CD4-positive, alpha-beta T cell (primary cell): ENCODE results near the gene ANXA2. TPM values are rescaled to one million over a fixed set of nuclear protein-coding genes. Genes with fewer than 3 reads are reported as not detected.

Source experiments
- ATAC-seq: fragments of 200-7000 bp; cut with Tn5 transposase; one replicate; pipeline ENCODE4 v1.10.0; 2022; ENCODE audit warnings: mild to moderate bottlenecking; ENCODE audit not compliant: poor library complexity
- CTCF ChIA-PET: fragments of 350-600 bp; sonication (Branson Sonifier 250); formaldehyde crosslinking; loops from one replicate; lab custom pipeline; 2021; ENCODE audit warnings: antibody characterized with exemption, inconsistent platforms; lab: Charles Lee
- POLR2A ChIA-PET: fragments of 350-600 bp; sonication (Branson Sonifier 250); formaldehyde crosslinking; loops from one replicate; lab custom pipeline; 2021; ENCODE audit warnings: antibody characterized with exemption, inconsistent platforms; lab: Charles Lee
- DNase-seq, 14 experiments: peaks; one replicate each; pipeline ENCODE4 v3.0.0-alpha.2; 2013 to 2020; ENCODE audit warnings: mixed read lengths in 2 of 14
- H3K27ac ChIP-seq, 2 donors: one replicate each; pipeline versions ENCODE4 v1.5.1 to v1.7.0; 2013; ENCODE audit warnings: low read length in 2 of 2, low read depth in 1 of 2, mild to moderate bottlenecking in 1 of 2
- H3K27me3 ChIP-seq, 2 experiments: 1 replicate in 1 of 2; 2 replicates in 1 of 2; pipeline versions ENCODE4 v1.6.1 to v1.7.0; 2013; ENCODE audit warnings: low read length in 2 of 2, control low read depth in 1 of 2, mild to moderate bottlenecking in 1 of 2, moderate library complexity in 1 of 2; ENCODE audit not compliant: insufficient read depth in 2 of 2, control insufficient read depth in 1 of 2
- H3K36me3 ChIP-seq: one replicate; pipeline ENCODE4 v1.6.1; 2013; ENCODE audit warnings: low read length, control low read depth; ENCODE audit not compliant: insufficient read depth
- H3K4me1 ChIP-seq: one replicate; pipeline ENCODE4 v1.6.1; 2013; ENCODE audit warnings: low read length, control low read depth; ENCODE audit not compliant: insufficient read depth
- H3K4me3 ChIP-seq: one replicate; pipeline ENCODE4 v1.5.1; 2013; ENCODE audit warnings: mild to moderate bottlenecking, low read length, moderate library complexity
- H3K9me3 ChIP-seq, 2 experiments: 1 replicate in 1 of 2; 2 replicates in 1 of 2; pipeline versions ENCODE4 v1.6.1 to v1.7.0; 2013; ENCODE audit warnings: low read length in 2 of 2, mild to moderate bottlenecking in 2 of 2, control low read depth in 1 of 2, moderate library complexity in 1 of 2; ENCODE audit not compliant: control insufficient read depth in 1 of 2, insufficient read depth in 1 of 2
- H3K27ac Mint-ChIP-seq: one replicate; pipeline ENCODE4 v1.8.0; 2020; ENCODE audit warnings: mixed read lengths
- H3K27me3 Mint-ChIP-seq: one replicate; pipeline ENCODE4 v1.8.0; 2021; ENCODE audit warnings: mixed read lengths
- H3K36me3 Mint-ChIP-seq: one replicate; pipeline ENCODE4 v1.8.0; 2021; ENCODE audit warnings: low read depth, mixed read lengths
- H3K4me1 Mint-ChIP-seq: one replicate; pipeline ENCODE4 v1.8.0; 2021; ENCODE audit warnings: low read depth, mixed read lengths
- H3K4me3 Mint-ChIP-seq: one replicate; pipeline ENCODE4 v1.8.0; 2020; ENCODE audit warnings: mild to moderate bottlenecking, mixed read lengths
- H3K9me3 Mint-ChIP-seq: one replicate; pipeline ENCODE4 v1.8.0; 2020; ENCODE audit warnings: mixed read lengths
- intact Hi-C, 2 experiments: fragments of 100-400 bp; cut with DNase I in 1 of 2; cut with micrococcal nuclease in 1 of 2; formaldehyde crosslinking; loops; one replicate each; pipeline versions ENCODE4 v1.15.1 to v1.9.0; 2023 to 2025; cut with DNase I, micrococcal nuclease
- total RNA-seq, 174 experiments: library from RNA in 2 of 174; stranded (reverse) in 2 of 174; gene quantifications; one replicate each; pipeline ENCODE4 v1.2.3 and lab custom pipeline; 2021 to 2026
- TF ChIP-seq, protein P1 (sequence below): fragments of 200-600 bp; IDR thresholded peaks from one replicate; pipeline ENCODE4 v1.8.0; 2022; ENCODE audit warnings: antibody characterized with exemption, mild to moderate bottlenecking

ANXA2 gene
- total RNA-seq, 2 experiments from 2014 or later, result 70.8 to 74.5 TPM

DNA sequence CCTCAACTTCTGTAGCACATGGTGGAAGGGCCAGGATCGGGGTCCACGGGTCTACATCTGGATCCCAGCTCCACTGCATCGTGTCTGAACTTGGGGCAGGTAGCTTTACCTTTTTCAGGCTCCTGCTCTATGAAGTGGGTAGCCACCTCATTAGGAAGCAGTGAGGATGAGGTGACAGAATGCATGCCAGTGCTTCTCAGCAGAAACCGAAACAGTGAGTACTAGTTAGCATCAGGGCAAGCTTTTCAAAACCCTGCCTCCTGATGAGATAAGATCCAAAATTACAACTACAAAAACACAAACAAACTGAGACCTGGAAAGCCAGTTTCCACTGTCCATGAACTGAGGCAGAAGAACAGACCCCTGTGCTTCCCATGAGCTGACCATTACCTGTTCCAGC is 77.4 kb downstream of the ANXA2 start:
- ChIA-PET POLR2A (no interaction called here), CTCF (interaction anchor here (1.1 to 1.6 kb wide), 2 partner anchors 8 to 595 kb away, joined by 3 read pairs; no protein-coding TSS in a partner anchor)
- H3K27ac Mint-ChIP-seq, result no peak overlapping the region
- no peaks in the 10 kb centered on the region for H3K9me3 Mint-ChIP-seq
- intact Hi-C loops, result loop anchor here in 1 of 2 experiments (10.0 kb wide), 2 partner anchors 626 to 796 kb away; no protein-coding TSS in a partner anchor
- Histone ChIP-seq H3K27me3 (peaks cover 5 to 6% of the 10 kb centered on the region in 2 experiments), H3K9me3 (no peaks in the 10 kb centered on the region), H3K4me3 (no peak overlapping the region), H3K36me3 (no peaks in the 10 kb centered on the region), H3K27ac (no peak overlapping the region), H3K4me1 (no peaks in the 10 kb centered on the region)
- H3K27me3 Mint-ChIP-seq, result peaks cover 14% of the 10 kb centered on the region
- ATAC-seq (no peak), DNase-seq (no peak)
- TF ChIP-seq, protein P1, sequence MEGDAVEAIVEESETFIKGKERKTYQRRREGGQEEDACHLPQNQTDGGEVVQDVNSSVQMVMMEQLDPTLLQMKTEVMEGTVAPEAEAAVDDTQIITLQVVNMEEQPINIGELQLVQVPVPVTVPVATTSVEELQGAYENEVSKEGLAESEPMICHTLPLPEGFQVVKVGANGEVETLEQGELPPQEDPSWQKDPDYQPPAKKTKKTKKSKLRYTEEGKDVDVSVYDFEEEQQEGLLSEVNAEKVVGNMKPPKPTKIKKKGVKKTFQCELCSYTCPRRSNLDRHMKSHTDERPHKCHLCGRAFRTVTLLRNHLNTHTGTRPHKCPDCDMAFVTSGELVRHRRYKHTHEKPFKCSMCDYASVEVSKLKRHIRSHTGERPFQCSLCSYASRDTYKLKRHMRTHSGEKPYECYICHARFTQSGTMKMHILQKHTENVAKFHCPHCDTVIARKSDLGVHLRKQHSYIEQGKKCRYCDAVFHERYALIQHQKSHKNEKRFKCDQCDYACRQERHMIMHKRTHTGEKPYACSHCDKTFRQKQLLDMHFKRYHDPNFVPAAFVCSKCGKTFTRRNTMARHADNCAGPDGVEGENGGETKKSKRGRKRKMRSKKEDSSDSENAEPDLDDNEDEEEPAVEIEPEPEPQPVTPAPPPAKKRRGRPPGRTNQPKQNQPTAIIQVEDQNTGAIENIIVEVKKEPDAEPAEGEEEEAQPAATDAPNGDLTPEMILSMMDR, result no peak
- no peaks in the 10 kb centered on the region for H3K4me1 Mint-ChIP-seq
- H3K36me3 Mint-ChIP-seq, result no peaks in the 10 kb centered on the region
- H3K4me3 Mint-ChIP-seq, result no peak overlapping the region

DNA sequence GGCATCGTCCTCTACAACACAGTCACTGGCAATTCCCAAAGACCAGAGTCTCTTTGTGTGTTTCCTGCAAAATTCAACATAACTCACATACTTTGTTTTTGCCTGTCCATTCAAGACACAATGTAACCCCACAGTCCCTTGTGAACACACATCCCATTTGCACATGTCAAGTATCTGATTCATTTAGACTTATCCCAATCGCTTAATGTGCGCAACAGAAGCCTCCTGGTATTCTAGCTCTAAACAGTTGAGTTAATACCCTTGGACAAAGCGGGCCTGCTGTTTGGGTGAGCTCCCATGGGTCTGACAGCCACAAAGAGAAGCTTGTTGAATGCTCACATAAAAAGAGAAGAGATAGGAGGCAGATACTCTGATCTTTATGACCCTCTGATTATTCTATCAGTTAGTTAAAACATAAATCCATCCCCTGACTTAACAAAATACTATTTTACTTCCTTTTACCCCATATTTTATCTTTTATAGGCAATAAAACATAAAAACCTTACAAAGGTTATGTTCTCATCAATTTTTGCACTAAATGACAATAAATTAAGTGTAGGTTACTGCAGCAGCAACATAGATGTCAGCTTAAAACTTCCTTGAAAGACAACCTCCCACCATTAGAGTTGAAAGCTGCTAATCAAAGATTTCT is 79.4 kb downstream of the ANXA2 start:
- Histone ChIP-seq H3K27ac (no peak overlapping the region), H3K9me3 (no peaks in the 10 kb centered on the region), H3K36me3 (no peaks in the 10 kb centered on the region), H3K27me3 (peaks cover 0 to 4% of the 10 kb centered on the region in 2 experiments), H3K4me3 (no peak overlapping the region), H3K4me1 (no peaks in the 10 kb centered on the region)
- POLR2A ChIA-PET, result no interaction called here
- intact Hi-C loops, result loop anchor here in 1 of 2 experiments (10.0 kb wide), 1 partner anchor 56 kb away; no protein-coding TSS in a partner anchor
- H3K4me3 Mint-ChIP-seq, result no peak overlapping the region
- no peak overlapping the region for H3K27ac Mint-ChIP-seq
- CTCF ChIA-PET, result no interaction called here
- no peaks in the 10 kb centered on the region for H3K4me1 Mint-ChIP-seq
- no peak for DNase-seq
- ATAC-seq, result no peak
- TF ChIP-seq, protein P1, result no peak
- H3K9me3 Mint-ChIP-seq, result no peaks in the 10 kb centered on the region
- peaks cover 2% of the 10 kb centered on the region for H3K27me3 Mint-ChIP-seq
- H3K36me3 Mint-ChIP-seq, result no peaks in the 10 kb centered on the region

DNA sequence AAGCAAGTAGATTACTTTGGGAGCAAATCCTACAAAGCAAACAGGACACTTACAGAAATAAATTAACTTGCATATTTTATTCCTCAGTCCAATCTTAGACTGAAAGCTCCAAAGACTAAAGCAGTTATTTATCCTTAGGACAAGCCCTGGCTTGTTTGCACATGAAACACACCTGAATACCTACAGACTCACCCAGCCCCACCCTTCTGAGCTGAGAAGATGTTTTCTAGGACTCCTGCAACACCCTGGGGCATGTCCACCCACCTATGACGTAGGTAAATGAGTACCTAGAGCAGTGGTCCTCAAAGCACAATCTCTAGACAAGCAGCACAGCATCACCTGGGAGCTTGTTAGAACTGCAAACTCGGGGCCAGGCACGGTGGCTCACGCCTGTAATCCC is 80.8 kb downstream of the ANXA2 start:
- Histone ChIP-seq H3K4me1 (no peaks in the 10 kb centered on the region), H3K4me3 (no peak overlapping the region), H3K9me3 (no peaks in the 10 kb centered on the region), H3K27me3 (peaks cover 0 to 4% of the 10 kb centered on the region in 2 experiments), H3K27ac (no peak overlapping the region), H3K36me3 (no peaks in the 10 kb centered on the region)
- H3K9me3 Mint-ChIP-seq, result no peaks in the 10 kb centered on the region
- no peaks in the 10 kb centered on the region for H3K4me1 Mint-ChIP-seq
- ATAC-seq, result no peak
- H3K27ac Mint-ChIP-seq, result no peak overlapping the region
- ChIA-PET POLR2A (no interaction called here), CTCF (interaction anchor here (1.7 kb wide), 1 partner anchor 10 kb away, joined by 4 read pairs; no protein-coding TSS in a partner anchor)
- H3K36me3 Mint-ChIP-seq, result no peaks in the 10 kb centered on the region
- no peak for DNase-seq
- H3K4me3 Mint-ChIP-seq, result no peak overlapping the region
- intact Hi-C loops, result loop anchor here in 1 of 2 experiments (10.0 kb wide), 1 partner anchor 58 kb away; no protein-coding TSS in a partner anchor
- peaks cover 5% of the 10 kb centered on the region for H3K27me3 Mint-ChIP-seq
- TF ChIP-seq, protein P1, result no peak
